Lower leg skin (tissue), 3 donors: ENCODE results near the gene SEMA3A.

Source experiments
- POLR2A ChIP-seq, 2 donors: fragments of 450-650 bp; IDR thresholded peaks; one replicate each; pipeline ENCODE4 v1.6.1; 2016 to 2017; ENCODE audit warnings: antibody characterized with exemption in 2 of 2, mild to moderate bottlenecking in 1 of 2, moderate library complexity in 1 of 2
- TF ChIP-seq, protein P1 (sequence below), 3 donors: fragments of 450-650 bp; IDR thresholded peaks; one replicate each; pipeline ENCODE4 v1.5.1; 2016; ENCODE audit warnings: antibody characterized with exemption in 3 of 3, mild to moderate bottlenecking in 3 of 3, moderate library complexity in 2 of 3

DNA sequence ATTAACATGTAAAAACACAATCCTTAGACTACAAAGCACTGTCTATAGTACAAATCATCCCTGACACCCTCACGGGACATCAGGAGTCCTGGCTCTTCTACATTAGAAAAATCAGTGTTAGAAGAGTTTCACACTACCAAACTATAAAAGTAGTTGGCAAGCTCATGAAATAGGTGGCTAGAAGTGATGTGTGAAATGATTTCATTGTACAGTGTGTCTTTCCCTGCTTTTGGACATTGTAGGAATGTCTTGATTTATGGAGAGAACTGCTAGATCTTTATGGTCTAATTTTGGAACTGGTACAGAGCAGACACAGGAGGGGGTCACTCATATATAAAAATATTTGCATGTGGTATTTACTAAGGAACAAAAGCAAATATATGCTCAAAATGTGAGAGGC, 33.2 kb downstream of the SEMA3A start:
- TF ChIP-seq, protein P1, sequence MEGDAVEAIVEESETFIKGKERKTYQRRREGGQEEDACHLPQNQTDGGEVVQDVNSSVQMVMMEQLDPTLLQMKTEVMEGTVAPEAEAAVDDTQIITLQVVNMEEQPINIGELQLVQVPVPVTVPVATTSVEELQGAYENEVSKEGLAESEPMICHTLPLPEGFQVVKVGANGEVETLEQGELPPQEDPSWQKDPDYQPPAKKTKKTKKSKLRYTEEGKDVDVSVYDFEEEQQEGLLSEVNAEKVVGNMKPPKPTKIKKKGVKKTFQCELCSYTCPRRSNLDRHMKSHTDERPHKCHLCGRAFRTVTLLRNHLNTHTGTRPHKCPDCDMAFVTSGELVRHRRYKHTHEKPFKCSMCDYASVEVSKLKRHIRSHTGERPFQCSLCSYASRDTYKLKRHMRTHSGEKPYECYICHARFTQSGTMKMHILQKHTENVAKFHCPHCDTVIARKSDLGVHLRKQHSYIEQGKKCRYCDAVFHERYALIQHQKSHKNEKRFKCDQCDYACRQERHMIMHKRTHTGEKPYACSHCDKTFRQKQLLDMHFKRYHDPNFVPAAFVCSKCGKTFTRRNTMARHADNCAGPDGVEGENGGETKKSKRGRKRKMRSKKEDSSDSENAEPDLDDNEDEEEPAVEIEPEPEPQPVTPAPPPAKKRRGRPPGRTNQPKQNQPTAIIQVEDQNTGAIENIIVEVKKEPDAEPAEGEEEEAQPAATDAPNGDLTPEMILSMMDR (IDR thresholded peaks at IDR 0.05): no peak
- no peak for TF ChIP-seq POLR2A (IDR thresholded peaks at IDR 0.05)
